OCI-M2 (cell line): ENCODE results near the gene PDRG1.
"Not testable (repeated sequence)": the region's sequence is repeated elsewhere in the genome, so short reads cannot be mapped to it uniquely, and the experiment has no call there.

Experiments
- DNase-seq: peaks from one replicate; lab custom pipeline; 2025; ENCODE audit not compliant: unreplicated experiment; lab: John Stamatoyannopoulos, UW

PDRG1 gene

GRCh38 chr20:31929631-31930030, 22.2 kb downstream of the PDRG1 start:
- not testable (repeated sequence) for DNase-seq

- no peak for DNase-seq
Observed at GRCh38 chr20:31927627-31928159, 24.2 kb downstream of the PDRG1 start.

GRCh38 chr20:31926493-31926892, 25.4 kb downstream of the PDRG1 start:
- no peak for DNase-seq

GRCh38 chr20:31925631-31926030, 26.2 kb downstream of the PDRG1 start:
- DNase-seq, result no peak

- DNase-seq, result no peak
Observed at GRCh38 chr20:31924561-31924960, 27.3 kb downstream of the PDRG1 start.

- no peak for DNase-seq
Observed at GRCh38 chr20:31923388-31924331, 28.2 kb downstream of the PDRG1 start.

GRCh38 chr20:31922588-31922987, 29.3 kb downstream of the PDRG1 start:
- DNase-seq, result no peak

GRCh38 chr20:31922181-31922580, 29.7 kb downstream of the PDRG1 start:
- no peak for DNase-seq

GRCh38 chr20:31921480-31921879, 30.4 kb downstream of the PDRG1 start:
- not testable (repeated sequence) for DNase-seq

- DNase-seq, result no peak
Observed at GRCh38 chr20:31920275-31920855, 31.5 kb downstream of the PDRG1 start.

- no peak for DNase-seq
Observed at GRCh38 chr20:31919410-31920155, 32.3 kb downstream of the PDRG1 start.

GRCh38 chr20:31918466-31919105, 33.3 kb downstream of the PDRG1 start:
- no peak for DNase-seq

GRCh38 chr20:31917962-31918412, 33.9 kb downstream of the PDRG1 start:
- DNase-seq, result not testable (repeated sequence)

GRCh38 chr20:31916708-31917107, 35.1 kb downstream of the PDRG1 start:
- no peak for DNase-seq

- DNase-seq, result no peak
Observed at GRCh38 chr20:31915491-31916280, 36.2 kb downstream of the PDRG1 start.

- no peak for DNase-seq
Observed at GRCh38 chr20:31914170-31914569, 37.7 kb downstream of the PDRG1 start.

GRCh38 chr20:31913431-31914157, 38.3 kb downstream of the PDRG1 start:
- no peak for DNase-seq

GRCh38 chr20:31910071-31910803, 41.6 kb downstream of the PDRG1 start:
- no peak for DNase-seq
